ENCODE results near the gene CDC7. TPM values are rescaled to one million over a fixed set of nuclear protein-coding genes. Genes with fewer than 3 reads are reported as not detected.

The CDC7 gene
- total RNA-seq, 1 experiment from 2014 or later: 41.6 TPM

DNA sequence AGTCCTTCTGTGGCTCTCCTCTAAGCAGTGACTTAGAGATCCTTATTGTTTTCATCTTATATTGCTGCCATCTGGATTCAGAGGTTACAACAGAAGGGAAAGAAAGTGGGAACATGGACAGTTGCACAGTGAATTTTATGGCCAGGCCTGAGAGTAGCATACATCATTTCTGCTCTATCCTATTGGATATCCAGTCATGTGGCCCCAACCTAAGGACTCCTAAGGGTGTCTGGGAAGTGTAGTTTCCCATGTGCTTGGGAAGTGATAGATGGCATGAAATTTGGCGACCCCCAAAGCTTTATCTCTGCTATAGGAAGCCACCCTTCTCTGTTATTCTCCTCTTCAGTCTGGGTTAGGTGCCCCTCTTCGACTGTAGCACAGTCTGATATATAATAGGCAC is 51.9 kb downstream of the CDC7 start:
- Histone ChIP-seq H2BK15ac (ENCODE audit: low read depth, low read length) (no peak overlapping the region), H2AFZ (ENCODE audit: low read length) (no peak overlapping the region), H3K4me2 (ENCODE audit: insufficient read depth, insufficient read length, low read length) (no peak overlapping the region), H3K9me3 (ENCODE audit: control insufficient read depth, low read depth, low read length) (no peaks in the 10 kb centered on the region), H3K4ac (ENCODE audit: low read depth, low read length) (no peak overlapping the region), H4K20me1 (ENCODE audit: control insufficient read depth, insufficient read depth, insufficient read length) (no peaks in the 10 kb centered on the region), H2BK5ac (ENCODE audit: insufficient read length, low read length) (no peak overlapping the region), H3T11ph (ENCODE audit: low read length) (no peak overlapping the region), H2BK120ac (ENCODE audit: low read depth, low read length, poor library complexity, severe bottlenecking) (no peak overlapping the region), H3K4me1 (ENCODE audit: insufficient read depth, low read length) (no peaks in the 10 kb centered on the region), H3K79me1 (ENCODE audit: insufficient read depth, low read depth, low read length, poor library complexity, severe bottlenecking) (no peaks in the 10 kb centered on the region), H2AK5ac (ENCODE audit: insufficient read length, low read length) (no peak overlapping the region), H2BK12ac (ENCODE audit: insufficient read length, low read depth, low read length) (no peak overlapping the region), H3K14ac (ENCODE audit: insufficient read depth, low read length) (no peak overlapping the region), H4K8ac (replicated peaks; ENCODE audit: insufficient read length, low read depth, low read length) (no peak overlapping the region), H2BK20ac (ENCODE audit: low read depth, low read length, poor library complexity, severe bottlenecking) (no peak overlapping the region), H3K27ac (ENCODE audit: insufficient read length, low read depth, low read length) (no peak overlapping the region), H4K91ac (ENCODE audit: insufficient read length, low read depth, low read length) (no peak overlapping the region), H3K56ac (ENCODE audit: insufficient read length, low read depth, low read length) (no peak overlapping the region), H3K18ac (ENCODE audit: insufficient read length, low read depth, low read length) (no peak overlapping the region), H4K5ac (ENCODE audit: insufficient read length, low read depth, low read length) (no peak overlapping the region), H3K27me3 (ENCODE audit: insufficient read depth, low read length) (no peaks in the 10 kb centered on the region), H3K23ac (ENCODE audit: insufficient read length, low read depth, low read length) (no peak overlapping the region), H3K79me2 (ENCODE audit: insufficient read depth, low read length) (no peaks in the 10 kb centered on the region), H3K23me2 (ENCODE audit: insufficient read length, low read depth, low read length, poor library complexity, severe bottlenecking) (no peaks in the 10 kb centered on the region), H3K9ac (ENCODE audit: extremely low read depth, insufficient read length, low read length) (no peak overlapping the region)
- no peak for TF ChIP-seq CTCF (conservative IDR thresholded peaks at IDR 0.05)
- DNase-seq: no peak
- H3K9me3 Mint-ChIP-seq: no peaks in the 10 kb centered on the region; a peak in 1 of 5 replicates
- H3K27ac Mint-ChIP-seq: no peak overlapping the region
- WGBS (ENCODE audit: extremely low coverage, insufficient read length, low lambda C conversion rate): no CpG with 5 or more reads among the region's 2 CpGs
- peaks cover 6% of the 10 kb centered on the region in 2 experiments for H3K4me1 Mint-ChIP-seq
- no peaks in the 10 kb centered on the region; the same call in 1 of the 2 replicates for H3K27me3 Mint-ChIP-seq (ENCODE audit: low read depth)
- no peak overlapping the region for H3K4me3 Mint-ChIP-seq
- peaks cover 0 to 2% (median 0%) of the 10 kb centered on the region in 3 experiments; a peak in 2 of 7 replicates for H3K36me3 Mint-ChIP-seq (ENCODE audit: insufficient read depth in 1 of 3, low read depth in 3 of 3)
